Caki2 (cell line): ENCODE results near the gene MEGF11. TPM values are rescaled to one million over a fixed set of nuclear protein-coding genes. Genes with fewer than 3 reads are reported as not detected.
A peak's percentile ranks its signal among the peaks of the same experiment; 100 is the strongest.
"Not testable (repeated sequence)": the region's sequence is repeated elsewhere in the genome, so short reads cannot be mapped to it uniquely, and the experiment has no call there.

Experiments used
- DNase-seq: peaks from one replicate; pipeline ENCODE4 v3.0.0-alpha.2; 2015; ENCODE audit warnings: low read depth
- in situ Hi-C: cut with HindIII; loops from 2 replicates; pipeline ENCODE4 v1.10.0; 2016; ENCODE audit warnings: low sequenced_read_pairs, low pct_unique_long_range_greater_than_20kb, mixed read lengths
- total RNA-seq: library from RNA; depleted of rRNA; stranded (reverse); fragments of >200 nt; shearing (Covaris generic); gene quantifications from 2 replicates; pipeline ENCODE4 v1.2.3, GENCODE V29; 2014; ENCODE audit warnings: low replicate concordance

The MEGF11 gene
- total RNA-seq, 1 experiment from 2014 or later, result not detected

DNA sequence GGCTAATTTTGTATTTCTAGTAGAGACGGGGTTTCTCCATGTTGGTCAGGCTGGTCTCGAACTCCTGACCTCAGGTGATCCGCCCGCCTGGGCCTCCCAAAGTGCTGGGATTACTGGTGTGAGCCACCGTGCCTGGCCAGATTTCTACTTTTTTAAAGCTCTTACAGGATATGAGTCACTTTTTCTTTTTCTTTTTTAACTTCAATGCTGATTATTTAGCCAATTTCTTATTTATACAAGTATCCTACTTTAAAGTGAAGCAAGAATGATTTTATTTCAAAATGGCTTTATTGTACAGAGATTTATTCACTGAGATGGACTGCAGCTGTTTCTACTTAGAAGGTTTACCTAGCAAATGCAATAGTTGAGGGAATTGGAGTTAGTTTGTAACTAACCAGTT is 381.0 kb downstream of the MEGF11 start:
- DNase-seq, in situ Hi-C loops: not testable (repeated sequence)

DNA sequence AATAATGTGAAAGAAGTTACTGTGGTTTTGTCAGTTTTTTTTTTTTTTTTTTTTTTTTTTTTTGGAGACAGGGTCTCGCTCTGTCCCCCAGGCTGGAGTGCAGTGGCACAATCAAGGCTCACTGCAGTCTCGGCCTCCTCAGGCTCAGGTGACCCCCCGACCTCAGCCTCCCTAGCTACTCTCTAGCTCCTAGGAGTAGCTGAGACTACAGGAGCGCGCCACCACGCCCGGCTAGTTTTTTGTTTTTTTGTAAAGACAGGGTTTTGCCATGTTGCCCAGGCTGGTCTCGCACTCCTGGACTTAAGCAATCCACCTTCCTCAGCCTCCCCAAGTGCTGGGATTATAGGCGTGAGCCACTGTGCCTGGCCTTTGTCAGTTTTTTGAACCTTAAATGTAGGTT is 381.7 kb downstream of the MEGF11 start:
- DNase-seq, in situ Hi-C loops: not testable (repeated sequence)

DNA sequence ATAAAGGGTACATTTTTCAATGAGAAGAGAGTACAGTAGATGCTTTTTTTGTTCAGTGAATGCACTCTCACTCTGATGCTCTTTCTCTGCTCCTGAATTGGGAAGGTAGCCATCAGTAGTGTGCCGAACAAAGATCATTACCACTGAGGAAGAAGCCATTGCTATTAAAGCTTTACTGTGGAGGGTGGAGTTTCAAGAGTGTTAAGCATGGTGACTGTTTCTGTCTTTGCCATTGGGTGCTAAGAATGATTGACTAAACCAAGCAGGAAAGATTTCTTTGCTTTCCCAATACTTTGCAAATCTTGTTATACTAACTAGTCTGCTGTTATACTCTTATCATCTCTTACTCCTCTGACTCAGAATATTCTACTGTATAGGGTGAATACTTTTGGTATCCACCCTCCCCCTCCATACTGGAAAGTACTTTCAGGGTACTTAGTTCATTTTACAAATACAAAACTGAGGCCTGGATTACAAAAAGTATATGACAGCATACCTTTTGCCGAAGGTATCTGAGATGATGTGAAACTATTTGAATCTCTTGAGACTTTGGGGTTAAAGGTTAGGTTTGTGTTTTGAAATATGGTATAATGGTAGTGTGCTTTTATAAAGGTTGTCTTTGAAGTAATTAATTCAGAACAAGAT is 382.5 kb downstream of the MEGF11 start:
- in situ Hi-C loops, result no loop called here
- peak; percentile 58 for DNase-seq

DNA sequence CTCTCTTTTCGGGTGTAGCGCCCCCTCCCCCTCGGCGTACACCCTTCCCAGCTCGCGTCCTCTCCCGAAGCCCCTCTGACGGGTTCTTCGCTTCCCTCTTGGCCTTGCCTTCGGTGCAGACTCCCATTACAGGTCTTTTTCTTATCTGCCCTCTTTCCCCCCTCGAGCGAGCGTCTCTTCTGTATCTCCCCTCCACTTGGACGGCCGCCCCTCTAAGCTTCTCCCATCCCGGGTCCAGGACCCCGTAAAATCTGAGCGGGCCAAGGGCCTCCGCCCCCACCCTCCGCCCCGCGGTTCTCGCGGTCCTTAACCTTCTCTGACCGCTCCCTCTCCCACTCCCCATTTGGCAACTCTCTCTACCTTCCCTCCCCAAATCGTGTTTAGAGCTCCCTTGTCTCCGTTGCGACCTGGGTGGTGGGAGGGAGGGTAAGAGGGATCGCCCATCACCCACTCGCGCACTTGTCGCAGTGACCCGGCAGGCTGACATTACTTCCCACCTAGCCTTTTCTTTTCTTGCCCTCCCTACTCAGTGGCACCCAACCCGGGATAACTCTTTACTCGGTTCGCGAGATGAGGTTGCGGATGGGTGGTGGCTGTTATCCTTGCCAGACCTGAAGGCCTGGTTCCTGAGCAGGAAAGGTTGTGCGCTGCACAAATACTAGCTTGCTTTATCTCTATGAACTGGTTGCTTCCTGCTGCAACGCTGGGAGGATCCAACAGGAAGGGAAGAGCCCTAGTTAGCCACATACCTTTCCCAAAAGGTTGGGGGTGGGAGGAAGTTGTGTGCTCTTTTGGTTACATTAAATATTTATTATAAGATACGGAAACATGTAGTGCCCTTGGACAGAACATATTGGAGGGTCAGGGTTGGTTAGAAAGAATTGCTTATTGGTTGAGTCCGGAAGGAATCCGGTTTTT is 383.3 kb downstream of the MEGF11 start:
- DNase-seq, result peak; percentile 46
- in situ Hi-C loops, result no loop called here

DNA sequence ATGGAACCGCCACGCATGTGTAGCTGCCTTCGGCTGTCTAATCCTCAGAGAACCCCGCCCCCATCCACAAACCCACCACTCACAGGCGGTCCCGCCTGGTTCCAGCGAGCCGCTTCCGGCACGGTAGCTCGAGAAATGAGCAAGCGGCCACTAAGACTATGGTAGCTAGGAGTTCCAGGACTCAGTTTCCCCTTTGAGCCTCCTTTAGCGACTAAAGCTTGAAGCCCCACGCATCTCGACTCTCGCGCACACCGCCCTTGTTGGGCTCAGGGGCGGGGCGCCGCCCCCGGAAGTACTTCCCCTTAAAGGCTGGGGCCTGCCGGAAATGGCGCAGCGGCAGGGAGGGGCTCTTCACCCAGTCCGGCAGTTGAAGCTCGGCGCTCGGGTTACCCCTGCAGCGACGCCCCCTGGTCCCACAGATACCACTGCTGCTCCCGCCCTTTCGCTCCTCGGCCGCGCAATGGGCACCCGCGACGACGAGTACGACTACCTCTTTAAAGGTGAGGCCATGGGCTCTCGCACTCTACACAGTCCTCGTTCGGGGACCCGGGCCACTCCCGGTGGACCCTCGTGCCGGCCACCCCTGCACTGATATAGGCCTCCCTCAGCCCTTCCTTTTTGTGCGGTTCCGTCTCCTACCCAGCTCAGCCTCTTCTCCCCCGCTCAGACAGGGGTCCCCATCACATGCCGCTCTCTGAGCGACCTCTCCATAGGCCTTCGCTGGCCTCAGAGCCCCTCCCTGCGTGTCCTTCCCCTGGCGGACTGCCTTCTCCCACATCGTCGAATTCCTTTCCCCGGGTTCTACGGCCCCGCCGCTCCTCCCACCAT is 384.2 kb downstream of the MEGF11 start, which contains the start of gene RAB11A:
Gene RAB11A (plus strand): TSS at position 366 of the 828 bp plus-strand sequence. CDS start 95 bp downstream, at position 461.
- in situ Hi-C loops, result no loop called here
- DNase-seq, result peak; percentile 96

DNA sequence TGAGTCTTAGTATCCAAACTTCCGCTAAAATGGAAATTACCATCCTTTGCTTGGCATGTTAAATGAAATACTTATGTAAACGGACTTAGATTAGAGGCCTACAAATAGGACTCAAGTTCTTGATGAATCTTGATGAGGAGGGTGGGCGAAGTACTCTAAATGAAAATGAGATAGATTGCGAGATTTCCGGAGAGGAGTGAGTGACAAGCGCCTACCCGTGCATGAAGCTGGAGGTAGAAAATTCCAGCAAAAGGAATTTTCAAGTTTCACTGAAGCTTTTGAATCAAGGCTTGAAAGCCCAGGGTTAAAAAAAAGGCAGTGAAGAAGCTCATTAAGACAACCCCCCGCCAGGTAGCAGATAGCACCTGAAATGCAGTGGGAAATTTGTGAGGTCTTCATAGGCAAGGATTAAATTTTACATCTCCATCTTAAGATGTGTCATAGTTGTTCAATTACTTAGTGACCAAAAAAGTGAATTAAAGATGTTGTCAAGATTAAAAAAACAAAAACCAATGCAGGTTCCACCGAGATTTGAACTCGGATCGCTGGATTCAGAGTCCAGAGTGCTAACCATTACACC is 384.9 kb downstream of the MEGF11 start:
- in situ Hi-C loops, result no loop called here
- DNase-seq, result peak; percentile 2

DNA sequence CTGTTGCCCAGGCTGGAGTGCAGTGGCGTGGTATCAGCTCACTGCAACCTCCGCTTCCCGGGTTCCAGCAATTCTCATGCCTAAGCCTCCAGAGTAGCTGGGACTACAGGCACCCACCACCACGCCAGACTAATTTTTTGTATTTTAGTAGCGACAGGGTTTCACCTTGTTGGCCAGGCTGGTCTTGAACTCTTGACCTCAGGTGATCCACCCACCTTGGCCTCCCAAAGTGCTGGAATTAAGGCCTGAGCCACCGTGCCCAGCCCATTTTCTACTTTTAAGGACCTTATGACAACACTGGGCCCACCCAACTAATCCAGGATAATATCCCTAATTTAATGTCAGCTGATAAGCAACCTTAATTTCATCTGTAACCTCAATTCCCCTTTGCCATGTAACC is 385.6 kb downstream of the MEGF11 start:
- in situ Hi-C loops, DNase-seq: not testable (repeated sequence)

DNA sequence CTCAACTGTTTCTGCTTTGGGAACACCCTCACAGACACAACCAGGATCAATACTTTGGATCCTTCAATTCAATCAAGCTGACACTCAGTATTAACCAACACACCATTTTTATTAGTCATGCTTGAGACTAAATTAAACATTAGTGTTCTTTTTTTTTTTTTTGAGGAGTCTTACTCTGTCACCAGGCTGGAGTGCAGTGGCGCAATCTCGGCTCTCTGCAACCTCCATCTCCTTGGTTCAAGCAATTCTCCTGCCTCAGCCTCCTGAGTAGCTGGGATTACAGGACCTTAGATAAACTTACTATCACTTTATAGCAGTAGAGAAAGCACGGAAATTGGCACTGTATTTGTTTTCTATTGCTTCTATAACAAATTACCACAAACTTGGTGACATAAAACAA is 386.3 kb downstream of the MEGF11 start:
- no peak for DNase-seq
- in situ Hi-C loops, result no loop called here

DNA sequence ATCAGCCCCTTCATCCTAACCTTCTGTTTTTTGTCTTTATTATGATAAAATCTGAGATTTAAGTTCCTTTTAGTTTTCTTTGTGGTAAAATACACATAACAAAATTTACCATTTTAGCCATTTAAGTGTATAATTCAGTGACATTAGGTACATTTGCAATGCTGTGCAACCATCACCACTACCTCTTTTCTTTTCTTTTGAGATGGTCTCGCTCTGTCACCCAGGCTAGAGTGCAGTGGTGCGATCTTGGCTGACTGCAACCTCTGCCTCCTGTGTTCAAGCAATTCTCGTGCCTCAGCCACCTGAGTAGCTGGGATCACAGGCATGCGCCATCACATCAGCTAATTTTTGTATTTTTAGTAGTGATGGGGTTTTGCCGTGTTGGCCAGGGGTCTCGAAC is 390.4 kb downstream of the MEGF11 start:
- in situ Hi-C loops, result no loop called here
- DNase-seq, result no peak

DNA sequence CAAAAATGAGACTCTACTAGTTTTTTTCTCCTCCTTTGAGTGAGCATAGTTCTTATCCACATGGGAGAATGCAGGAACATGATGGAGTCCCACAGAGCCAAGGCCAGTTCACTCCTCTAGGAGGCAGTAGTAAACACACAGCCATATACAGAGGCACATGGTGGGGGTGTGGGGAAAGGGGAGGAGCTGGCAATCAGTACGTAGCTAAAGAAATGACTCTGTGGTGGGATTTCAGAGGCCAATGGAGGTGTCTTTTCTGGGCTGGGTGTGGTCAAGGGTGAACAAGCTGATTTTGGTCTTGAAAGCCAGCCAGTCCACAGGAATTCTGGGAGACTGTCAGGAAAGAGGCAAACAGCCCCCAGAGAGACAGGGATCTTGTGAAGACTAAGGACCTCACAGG is 390.9 kb downstream of the MEGF11 start:
- in situ Hi-C loops, result no loop called here

DNA sequence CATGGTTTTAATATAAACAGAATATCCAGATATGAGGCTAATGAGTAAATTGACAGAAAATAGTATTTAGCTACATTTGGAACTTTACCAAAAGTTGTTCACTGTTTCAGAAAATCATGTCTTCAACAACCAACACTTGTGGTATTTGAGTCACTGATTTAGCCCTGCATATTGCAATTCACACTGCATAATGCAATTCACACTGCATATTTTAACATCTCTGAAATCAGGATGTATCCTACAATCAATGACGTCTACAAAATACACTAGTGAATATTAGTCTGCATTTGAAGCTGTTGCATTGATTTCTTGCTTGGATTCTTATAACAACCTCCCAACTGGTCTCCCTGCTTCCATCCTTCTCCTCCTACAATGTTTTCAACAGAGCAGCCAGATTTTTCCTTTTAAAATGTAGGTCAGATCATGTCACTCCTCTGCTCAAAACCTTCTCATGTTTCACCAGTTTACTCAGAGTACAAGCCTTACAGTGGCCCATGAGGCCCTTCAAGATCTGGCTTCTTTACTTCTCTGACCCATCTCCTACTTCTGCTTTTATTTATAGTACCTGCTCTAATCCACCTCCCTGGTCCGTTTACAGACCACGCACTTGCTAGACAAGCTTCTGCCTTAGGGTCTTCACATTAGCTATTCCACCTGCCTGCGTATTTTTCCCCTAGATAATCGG is 395.7 kb downstream of the MEGF11 start:
- in situ Hi-C loops, result no loop called here
- DNase-seq, result no peak

More for the DNA sequence above, 390.9 kb downstream of the MEGF11 start:
- peak; percentile 54 for DNase-seq

DNA sequence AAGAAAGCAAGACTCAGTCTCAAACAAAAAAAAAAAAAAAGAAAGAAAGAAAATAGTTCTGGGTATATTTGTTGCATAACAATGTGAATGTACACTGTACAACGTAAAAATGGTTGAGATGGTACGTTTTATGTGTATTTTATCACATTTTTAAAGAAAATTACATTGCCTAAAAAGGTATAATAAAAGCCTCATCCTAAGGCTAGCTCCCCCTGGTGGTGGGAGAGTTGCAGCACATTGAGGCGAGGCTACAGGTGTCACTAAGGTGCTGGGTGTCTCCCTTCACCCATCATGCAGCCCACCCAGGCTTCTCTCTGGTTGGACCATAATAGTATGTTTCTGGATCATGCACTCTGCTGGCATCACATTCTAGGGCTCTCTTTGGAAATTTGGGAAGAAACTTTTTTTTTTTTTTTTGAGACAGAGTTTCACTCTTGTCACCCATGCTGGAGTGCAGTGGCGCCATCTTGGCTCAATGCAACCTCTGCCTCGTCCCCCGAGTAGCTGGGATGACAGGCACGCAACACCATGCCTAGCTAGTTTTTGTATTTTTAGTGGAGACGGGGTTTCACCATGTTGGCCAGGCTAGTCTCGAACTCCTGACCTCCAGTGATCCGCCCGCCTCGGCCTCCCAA is 396.6 kb downstream of the MEGF11 start:
- peak; percentile 37 for DNase-seq
- in situ Hi-C loops, result no loop called here

DNA sequence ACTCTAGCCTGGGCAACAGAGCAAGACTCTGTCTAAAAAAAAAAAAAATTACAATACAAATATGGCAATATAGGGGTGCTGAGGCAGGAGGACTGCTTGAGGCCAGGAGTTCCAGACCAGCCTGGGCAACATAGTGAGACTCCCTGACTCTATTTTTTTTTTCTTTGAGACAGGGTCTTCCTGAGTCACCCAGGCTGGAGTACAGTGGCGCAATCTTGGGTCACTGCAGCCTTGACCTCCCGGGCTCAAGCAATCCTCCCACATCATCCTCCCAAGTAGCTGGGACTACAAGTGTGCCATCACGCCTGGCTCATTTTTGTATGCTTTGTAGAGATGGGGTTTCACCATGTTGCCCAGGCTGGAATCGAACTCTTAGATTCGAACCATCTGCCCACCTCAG is 401.6 kb downstream of the MEGF11 start:
- no peak for DNase-seq
- in situ Hi-C loops, result no loop called here

DNA sequence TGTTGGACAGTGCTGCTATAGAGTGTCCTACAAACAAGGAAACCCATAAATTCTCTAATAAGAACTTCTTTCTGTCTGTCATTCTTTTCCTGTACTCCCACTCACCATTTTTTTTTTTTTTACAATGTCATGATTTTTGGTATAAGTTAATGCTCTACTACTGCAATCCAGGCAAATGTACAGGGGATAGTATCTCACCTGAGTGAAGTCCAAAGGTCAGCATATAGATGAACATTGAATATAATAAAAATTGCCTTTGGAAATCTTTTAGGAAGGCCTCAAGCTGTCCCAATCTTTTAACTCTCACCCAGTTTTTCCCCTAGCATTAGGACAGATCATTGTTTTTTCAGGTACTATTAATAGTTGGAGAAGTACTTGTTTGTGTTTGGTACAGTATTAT is 405.6 kb downstream of the MEGF11 start:
- in situ Hi-C loops, result loop anchor here (25.0 kb wide), 1 partner anchor 211 kb away; no protein-coding TSS in a partner anchor
- DNase-seq, result no peak

DNA sequence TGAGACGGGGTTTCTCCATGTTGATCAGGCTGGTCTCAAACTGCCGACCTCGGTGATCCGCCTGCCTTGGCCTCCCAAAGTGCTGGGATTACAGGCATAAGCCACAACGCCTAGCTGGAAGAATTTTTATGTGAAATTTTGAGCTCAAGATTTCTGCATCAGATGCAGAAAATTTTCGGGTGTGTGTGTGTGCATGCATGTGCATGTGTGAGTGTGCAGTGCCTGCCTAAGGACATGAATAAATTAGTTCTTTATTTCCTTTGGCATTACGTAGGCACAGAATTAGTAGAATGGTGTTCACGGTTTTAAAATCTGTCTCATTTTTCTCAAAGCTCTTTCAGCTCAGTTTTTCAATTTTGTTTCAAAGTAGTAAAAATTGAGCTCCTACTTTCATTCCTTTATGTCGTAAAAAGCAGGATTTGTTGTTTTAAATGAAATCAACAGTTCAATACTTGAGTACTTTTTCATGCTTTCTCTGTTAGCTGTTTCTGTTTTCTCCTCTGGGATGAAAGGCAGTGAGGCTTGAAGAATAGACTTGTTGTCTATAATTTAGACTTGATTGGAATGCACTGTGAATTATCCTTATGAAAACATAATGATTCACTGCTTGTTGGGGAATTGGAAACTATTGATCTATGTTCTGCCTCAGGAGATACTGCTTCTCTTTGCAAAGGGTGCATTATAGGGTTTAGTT is 407.6 kb downstream of the MEGF11 start:
- in situ Hi-C loops, result loop anchor here (25.0 kb wide), 1 partner anchor 209 kb away; no protein-coding TSS in a partner anchor
- DNase-seq, result no peak
